H1 (cell line): ENCODE measurements around the gene SLC11A1. TPM values are rescaled to one million over a fixed set of nuclear protein-coding genes. Genes with fewer than 3 reads are reported as not detected.

ENCODE experiments used
- ASH2L ChIP-seq: fragments of 200-600, 300-600 bp; sonication (generic); IDR thresholded peaks from one replicate; pipeline ENCODE4 v1.7.1; 2017; ENCODE audit warnings: low read length
- CHD7 ChIP-seq: fragments of 300-600 bp; sonication (generic); IDR thresholded peaks from 2 replicates; pipeline ENCODE4 v1.7.1; 2012; ENCODE audit warnings: low read length, moderate library complexity, mild to moderate bottlenecking, inconsistent platforms; ENCODE audit not compliant: insufficient replicate concordance
- EZH2 ChIP-seq: fragments of 200-600 bp; sonication (generic); IDR thresholded peaks from 2 replicates; pipeline ENCODE4 v1.7.1; 2012; ENCODE audit warnings: low read depth, mild to moderate bottlenecking, moderate library complexity, low read length, inconsistent platforms; ENCODE audit not compliant: severe bottlenecking
- NANOG ChIP-seq: IDR thresholded peaks from 2 replicates; pipeline ENCODE4 v1.6.1; 2011; ENCODE audit warnings: low read length, low read depth, mild to moderate bottlenecking, inconsistent platforms; ENCODE audit not compliant: insufficient read depth, poor library complexity, severe bottlenecking
- POLR2AphosphoS5 ChIP-seq: IDR thresholded peaks from 2 replicates; pipeline ENCODE4 v1.6.1; 2011; ENCODE audit warnings: low read depth, low read length
- RAD21 ChIP-seq, 2 experiments: IDR thresholded peaks in 1 of 2; conservative IDR thresholded peaks in 1 of 2; 2 replicates each; pipeline ENCODE4 v1.6.1; 2011; ENCODE audit warnings: low read depth in 2 of 2, low read length in 2 of 2, improper control_type of control experiment in 1 of 2, inconsistent platforms in 1 of 2, mild to moderate bottlenecking in 1 of 2, moderate library complexity in 1 of 2
- SAP30 ChIP-seq: fragments of 300-600 bp; sonication (generic); IDR thresholded peaks from 2 replicates; pipeline ENCODE4 v1.7.1; 2012; ENCODE audit warnings: low read length, moderate library complexity, mild to moderate bottlenecking, inconsistent platforms; ENCODE audit not compliant: insufficient read depth, insufficient replicate concordance
- SUZ12 ChIP-seq: fragments of 200-600 bp; sonication (generic); IDR thresholded peaks from 2 replicates; pipeline ENCODE4 v1.6.1; 2012; ENCODE audit warnings: mild to moderate bottlenecking, inconsistent platforms, low read length, moderate library complexity, mixed read lengths
- TEAD4 ChIP-seq: IDR thresholded peaks from 2 replicates; pipeline ENCODE4 v1.6.1; 2012; ENCODE audit warnings: low read depth, low read length, inconsistent platforms, mixed read lengths
- polyA plus RNA-seq, 7 experiments: library from polyadenylated mRNA; depleted of rRNA in 3 of 7; stranded (reverse) in 5 of 7; unstranded in 2 of 7; fragments of >200 nt in 5 of 7; fragments of 200-250 nt in 2 of 7; gene quantifications; 1 replicate in 5 of 7; 2 replicates in 1 of 7; 4 replicates in 1 of 7; pipeline versions ENCODE4 v1.2.1 to v1.2.3, GENCODE V29; 2011 to 2013; ENCODE audit warnings: missing spikeins in 2 of 7, mixed read lengths in 2 of 7
- total RNA-seq: library from RNA; stranded (reverse); fragmentation: NEBNext Ultra II Directional; extraction: Animal tissue kit (Norgen Biotek cat#: 25700); gene quantifications from 2 replicates; pipeline ENCODE4 v1.2.1, GENCODE V29; 2021

SLC11A1 gene
- total and polyA plus RNA-seq, 2 of the 8 experiments (the other 6 are each of a cell fraction or from before 2014, with no cell fraction given): 0.20 to 0.43 TPM

DNA sequence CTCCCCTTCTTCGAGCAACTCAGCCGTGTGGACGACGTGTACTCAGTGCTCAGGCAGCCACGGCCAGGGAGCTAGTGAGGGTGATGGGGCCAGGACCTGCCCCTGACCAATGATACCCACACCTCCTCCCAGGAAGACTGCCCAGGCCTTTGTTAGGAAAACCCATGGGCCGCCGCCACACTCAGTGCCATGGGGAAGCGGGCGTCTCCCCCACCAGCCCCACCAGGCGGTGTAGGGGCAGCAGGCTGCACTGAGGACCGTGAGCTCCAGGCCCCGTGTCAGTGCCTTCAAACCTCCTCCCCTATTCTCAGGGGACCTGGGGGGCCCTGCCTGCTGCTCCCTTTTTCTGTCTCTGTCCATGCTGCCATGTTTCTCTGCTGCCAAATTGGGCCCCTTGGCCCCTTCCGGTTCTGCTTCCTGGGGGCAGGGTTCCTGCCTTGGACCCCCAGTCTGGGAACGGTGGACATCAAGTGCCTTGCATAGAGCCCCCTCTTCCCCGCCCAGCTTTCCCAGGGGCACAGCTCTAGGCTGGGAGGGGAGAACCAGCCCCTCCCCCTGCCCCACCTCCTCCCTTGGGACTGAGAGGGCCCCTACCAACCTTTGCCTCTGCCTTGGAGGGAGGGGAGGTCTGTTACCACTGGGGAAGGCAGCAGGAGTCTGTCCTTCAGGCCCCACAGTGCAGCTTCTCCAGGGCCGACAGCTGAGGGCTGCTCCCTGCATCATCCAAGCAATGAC lies 22.4 kb downstream of the SLC11A1 start (continued):
- TF ChIP-seq CHD7: no peak
- no peak for TF ChIP-seq ASH2L
- TF ChIP-seq TEAD4: no peak
- no peak for TF ChIP-seq POLR2AphosphoS5
- TF ChIP-seq SUZ12: no peak
- no peak for TF ChIP-seq EZH2
- TF ChIP-seq RAD21 (IDR thresholded peaks at IDR 0.05 in 1 of 2, conservative IDR thresholded peaks at IDR 0.05 in 1 of 2; ENCODE audit: low read depth in 2 of 2, low read length in 2 of 2): no peak
- TF ChIP-seq NANOG: no peak
- TF ChIP-seq SAP30: no peak
